HEK293T (cell line): ENCODE measurements around the gene DIAPH3.

Source experiments
- ELF4 ChIP-seq: fragments of 450-650 bp; IDR thresholded peaks from 2 replicates; pipeline ENCODE4 v1.6.1; 2017; ENCODE audit warnings: antibody characterized with exemption
- L3MBTL2 ChIP-seq: fragments of 450-650 bp; conservative IDR thresholded peaks from 2 replicates; pipeline ENCODE4 v1.6.1; 2016; ENCODE audit warnings: mild to moderate bottlenecking
- TARDBP ChIP-seq: fragments of 450-650 bp; IDR thresholded peaks from 2 replicates; pipeline ENCODE4 v1.6.1; 2016

DNA sequence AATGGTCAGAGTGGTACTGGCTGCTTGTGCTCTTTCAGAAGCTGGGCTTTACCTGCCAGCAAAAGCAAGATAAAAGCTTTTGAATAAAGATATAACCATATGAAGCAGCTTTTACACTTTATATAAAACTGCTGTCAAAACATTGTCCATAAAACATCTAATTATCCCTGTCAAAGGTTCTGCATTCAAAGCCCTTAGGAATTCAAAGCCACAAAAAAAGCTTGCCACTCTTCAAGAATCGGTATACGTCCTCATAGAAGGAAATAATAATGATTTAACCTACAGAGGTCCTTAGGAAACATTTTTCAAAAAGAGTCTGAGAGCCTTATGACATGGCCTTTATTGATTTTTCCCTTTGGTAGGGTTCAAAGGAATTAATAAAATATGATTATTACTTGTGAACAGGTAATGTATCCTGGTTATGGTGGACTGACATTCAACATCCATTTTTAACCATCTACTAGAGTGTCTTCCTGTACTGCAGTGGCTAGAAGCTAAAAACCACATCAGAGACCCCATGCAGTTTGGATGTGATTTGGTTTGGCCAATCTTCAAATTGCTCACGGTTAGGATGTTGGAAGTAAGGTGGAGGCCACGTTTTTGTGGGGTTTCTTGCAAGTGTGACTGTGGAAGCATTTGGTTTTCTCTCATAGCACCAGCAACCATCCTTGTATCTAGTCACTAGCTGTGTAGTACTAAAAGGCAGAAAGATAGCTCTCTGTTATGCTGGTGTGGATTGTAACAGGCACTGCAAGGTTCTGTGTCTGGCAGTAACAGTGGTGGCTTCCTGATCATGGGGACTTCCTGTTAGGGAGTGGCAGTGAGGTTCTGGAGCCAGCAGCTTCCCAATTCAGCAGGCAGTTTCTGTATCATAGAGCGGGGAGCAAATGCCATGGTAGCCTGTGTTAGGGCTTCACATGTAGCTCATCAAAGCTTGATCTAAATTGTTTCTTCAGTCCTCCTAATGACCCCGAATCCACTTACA, 441.5 kb downstream of the DIAPH3 start:
- TF ChIP-seq L3MBTL2 (no peak), ELF4 (no peak), TARDBP (no peak)
